A549 (cell line): ENCODE data around the gene ZNF844.

Experiments used
- CHD2 ChIP-seq: fragments of 150-350 bp; IDR thresholded peaks from 2 replicates; pipeline ENCODE4 v1.6.1; 2014; ENCODE audit warnings: low read length; ENCODE audit not compliant: partially characterized antibody
- CTCF ChIP-seq: fragments of >200 bp; sonication (Bioruptor Twin); formaldehyde crosslinking; IDR thresholded peaks from 3 replicates; pipeline ENCODE4 v1.5.1; 2016
- E2F6 ChIP-seq: IDR thresholded peaks from 2 replicates; pipeline ENCODE4 v1.6.1; 2012; ENCODE audit warnings: low read depth, borderline replicate concordance
- EP300 ChIP-seq, 2 experiments: fragments of >200 bp; sonication (Bioruptor Twin); formaldehyde crosslinking; IDR thresholded peaks; 2 replicates in 1 of 2; 3 replicates in 1 of 2; pipeline ENCODE4 v1.6.1; 2016 to 2017
- HOXA7 ChIP-seq: fragments of 250-450 bp; sonication (Bioruptor Pico); IDR thresholded peaks from 2 replicates; pipeline ENCODE4 v1.5.0; 2020; ENCODE audit warnings: mild to moderate bottlenecking, moderate library complexity
- KDM1A ChIP-seq: fragments of 200-600 bp; sonication (generic); IDR thresholded peaks from 2 replicates; pipeline ENCODE4 v1.6.1; 2016; ENCODE audit warnings: low read depth, mild to moderate bottlenecking
- POLR2A ChIP-seq: IDR thresholded peaks from 2 replicates; pipeline ENCODE4 v1.6.1; 2012; ENCODE audit warnings: mild to moderate bottlenecking, low read length
- SMC3 ChIP-seq: fragments of >200 bp; sonication (Bioruptor Twin); formaldehyde crosslinking; IDR thresholded peaks from 3 replicates; pipeline ENCODE4 v1.6.1; 2018; ENCODE audit warnings: inconsistent platforms
- TP53 ChIP-seq: fragments of 250-450 bp; sonication (Bioruptor Pico); IDR thresholded peaks from 2 replicates; pipeline ENCODE4 v1.5.0; 2021; ENCODE audit warnings: mild to moderate bottlenecking, moderate library complexity
- ZNF302 ChIP-seq: fragments of 250-450 bp; sonication (Bioruptor Pico); IDR thresholded peaks from 2 replicates; pipeline ENCODE4 v1.9.0; 2021; ENCODE audit warnings: inconsistent platforms, mild to moderate bottlenecking, moderate library complexity
- TF ChIP-seq, protein P1 (sequence below): fragments of 200-600 bp; sonication (generic); IDR thresholded peaks from 2 replicates; pipeline ENCODE4 v1.6.1; 2016; ENCODE audit warnings: antibody characterized with exemption, mild to moderate bottlenecking, moderate library complexity

GRCh38 chr19:12092065-12092867 is 27.7 kb downstream of the ZNF844 start:
- TF ChIP-seq CTCF: no peak
- no peak for TF ChIP-seq POLR2A
- no peak for TF ChIP-seq KDM1A
- TF ChIP-seq TP53 (CRISPR knock-in tag): no peak
- no peak for TF ChIP-seq EP300 (IDR thresholded peaks at IDR 0.05)
- TF ChIP-seq ZNF302 (CRISPR knock-in tag): no peak
- no peak for TF ChIP-seq SMC3
- TF ChIP-seq HOXA7 (CRISPR knock-in tag): no peak
- TF ChIP-seq, protein P1, sequence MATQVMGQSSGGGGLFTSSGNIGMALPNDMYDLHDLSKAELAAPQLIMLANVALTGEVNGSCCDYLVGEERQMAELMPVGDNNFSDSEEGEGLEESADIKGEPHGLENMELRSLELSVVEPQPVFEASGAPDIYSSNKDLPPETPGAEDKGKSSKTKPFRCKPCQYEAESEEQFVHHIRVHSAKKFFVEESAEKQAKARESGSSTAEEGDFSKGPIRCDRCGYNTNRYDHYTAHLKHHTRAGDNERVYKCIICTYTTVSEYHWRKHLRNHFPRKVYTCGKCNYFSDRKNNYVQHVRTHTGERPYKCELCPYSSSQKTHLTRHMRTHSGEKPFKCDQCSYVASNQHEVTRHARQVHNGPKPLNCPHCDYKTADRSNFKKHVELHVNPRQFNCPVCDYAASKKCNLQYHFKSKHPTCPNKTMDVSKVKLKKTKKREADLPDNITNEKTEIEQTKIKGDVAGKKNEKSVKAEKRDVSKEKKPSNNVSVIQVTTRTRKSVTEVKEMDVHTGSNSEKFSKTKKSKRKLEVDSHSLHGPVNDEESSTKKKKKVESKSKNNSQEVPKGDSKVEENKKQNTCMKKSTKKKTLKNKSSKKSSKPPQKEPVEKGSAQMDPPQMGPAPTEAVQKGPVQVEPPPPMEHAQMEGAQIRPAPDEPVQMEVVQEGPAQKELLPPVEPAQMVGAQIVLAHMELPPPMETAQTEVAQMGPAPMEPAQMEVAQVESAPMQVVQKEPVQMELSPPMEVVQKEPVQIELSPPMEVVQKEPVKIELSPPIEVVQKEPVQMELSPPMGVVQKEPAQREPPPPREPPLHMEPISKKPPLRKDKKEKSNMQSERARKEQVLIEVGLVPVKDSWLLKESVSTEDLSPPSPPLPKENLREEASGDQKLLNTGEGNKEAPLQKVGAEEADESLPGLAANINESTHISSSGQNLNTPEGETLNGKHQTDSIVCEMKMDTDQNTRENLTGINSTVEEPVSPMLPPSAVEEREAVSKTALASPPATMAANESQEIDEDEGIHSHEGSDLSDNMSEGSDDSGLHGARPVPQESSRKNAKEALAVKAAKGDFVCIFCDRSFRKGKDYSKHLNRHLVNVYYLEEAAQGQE: no peak
- TF ChIP-seq E2F6: no peak
- TF ChIP-seq CHD2: no peak
